HT1080 (cell line): ENCODE measurements around the gene MYCN. TPM values are rescaled to one million over a fixed set of nuclear protein-coding genes. Genes with fewer than 3 reads are reported as not detected.
"Not testable (repeated sequence)": the region's sequence is repeated elsewhere in the genome, so short reads cannot be mapped to it uniquely, and the experiment has no call there.

ENCODE experiments used
- DNase-seq: peaks from one replicate; pipeline ENCODE4 v3.0.0-alpha.2; 2015; ENCODE audit warnings: low read depth
- total RNA-seq: library from RNA; depleted of rRNA; stranded (reverse); fragments of >200 nt; shearing (Covaris generic); gene quantifications from 2 replicates; pipeline ENCODE4 v1.2.3, GENCODE V29; 2014

Gene MYCN
- total RNA-seq, 1 experiment from 2014 or later, result not detected

DNA sequence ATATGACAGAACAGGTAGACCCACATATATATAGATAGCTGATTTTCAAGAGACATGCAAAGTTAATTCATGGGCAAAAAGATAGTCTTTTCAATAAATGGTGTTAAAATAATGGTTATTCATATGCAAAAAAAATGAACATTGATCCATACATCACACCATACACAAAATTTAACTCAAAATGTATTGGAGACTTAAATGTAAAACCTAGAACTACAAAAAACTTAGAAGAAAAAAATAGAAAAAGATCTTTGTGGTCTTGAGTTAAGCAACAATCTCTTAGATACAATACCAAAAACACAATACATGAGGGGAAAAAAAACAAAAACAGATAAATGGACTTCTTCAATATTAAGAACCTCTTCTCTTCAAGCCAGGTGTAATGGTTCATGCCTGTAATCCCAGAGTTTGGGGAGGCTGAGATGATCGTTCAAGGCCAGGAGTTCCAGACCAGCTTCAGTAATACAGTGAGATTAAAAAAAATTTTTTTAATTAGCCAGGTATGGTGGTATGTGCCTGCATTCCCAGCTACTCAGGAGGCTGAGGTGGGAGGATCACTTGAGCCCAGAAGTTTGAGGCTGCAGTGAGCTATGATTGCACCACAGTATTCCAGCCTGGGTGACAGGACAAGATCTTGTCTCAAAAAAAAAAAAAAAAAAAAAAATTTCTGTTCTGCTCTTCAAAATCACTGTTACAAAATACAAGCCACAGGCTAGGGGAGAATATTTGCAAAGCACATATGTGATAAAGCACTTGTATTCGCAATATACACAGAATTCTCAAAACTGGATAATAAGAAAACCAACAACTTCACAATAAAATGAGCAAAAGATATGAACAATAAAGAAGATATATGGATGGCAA is 32.7 kb upstream of the MYCN start:
- DNase-seq, result no peak

DNA sequence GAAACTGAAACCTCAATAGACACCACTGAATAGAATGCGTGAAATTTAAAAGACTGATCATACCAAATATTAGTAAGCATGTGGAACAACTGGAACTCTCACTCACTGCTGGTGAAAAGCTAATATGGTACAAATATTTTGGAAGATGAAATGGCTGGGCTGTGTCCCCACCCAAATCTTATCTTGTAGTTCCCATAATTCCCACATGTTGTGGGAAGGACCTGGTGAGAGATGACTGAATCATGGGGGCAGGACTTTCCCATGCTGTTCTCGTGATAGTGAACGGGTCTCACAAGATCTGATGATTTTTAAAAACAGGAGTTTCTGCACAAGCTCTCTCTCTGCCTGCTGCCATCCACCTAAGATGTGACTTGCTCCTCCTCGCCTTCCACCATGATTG is 32.0 kb upstream of the MYCN start:
- no peak for DNase-seq

- no peak for DNase-seq
These were observed 31.2 kb upstream of the MYCN start for GRCh38 chr2:15909157-15909556.

DNA sequence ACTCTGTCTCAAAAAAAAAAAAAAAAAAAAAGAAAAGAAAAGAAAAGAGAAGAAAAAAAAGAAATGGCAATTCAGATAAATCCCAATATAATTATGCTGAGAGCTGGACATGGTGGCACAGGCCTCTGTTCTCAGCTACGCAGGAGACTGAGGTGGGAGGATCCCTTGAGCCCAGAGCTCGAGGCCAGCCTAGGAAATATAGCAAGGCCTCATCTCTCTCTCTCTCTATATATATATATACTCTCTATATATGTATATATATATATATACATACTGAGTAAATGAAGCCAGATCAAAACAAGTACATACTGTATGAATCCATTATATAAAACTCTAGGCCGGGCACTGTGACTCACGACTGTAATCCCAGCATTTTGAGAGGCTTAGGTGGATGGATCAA is 30.6 kb upstream of the MYCN start:
- no peak for DNase-seq

DNA sequence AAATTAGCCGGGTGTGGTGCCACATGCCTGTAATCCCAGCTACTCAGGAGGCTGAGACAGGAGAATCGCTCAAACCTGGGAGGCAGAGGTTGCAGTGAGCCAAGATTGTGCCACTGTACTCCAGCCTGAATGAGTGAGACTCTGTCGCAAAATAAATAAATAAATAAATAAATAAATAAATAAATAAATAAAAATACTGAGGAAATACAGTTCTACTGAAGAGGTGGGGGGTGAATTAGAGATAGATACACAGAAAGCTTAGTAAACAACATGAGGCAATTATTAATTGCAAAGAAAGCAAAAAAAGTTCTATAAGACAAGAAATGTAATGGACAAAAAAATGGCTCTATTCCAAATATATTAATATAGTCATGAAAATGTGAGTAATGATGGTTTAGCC is 29.1 kb upstream of the MYCN start:
- not testable (repeated sequence) for DNase-seq

DNA sequence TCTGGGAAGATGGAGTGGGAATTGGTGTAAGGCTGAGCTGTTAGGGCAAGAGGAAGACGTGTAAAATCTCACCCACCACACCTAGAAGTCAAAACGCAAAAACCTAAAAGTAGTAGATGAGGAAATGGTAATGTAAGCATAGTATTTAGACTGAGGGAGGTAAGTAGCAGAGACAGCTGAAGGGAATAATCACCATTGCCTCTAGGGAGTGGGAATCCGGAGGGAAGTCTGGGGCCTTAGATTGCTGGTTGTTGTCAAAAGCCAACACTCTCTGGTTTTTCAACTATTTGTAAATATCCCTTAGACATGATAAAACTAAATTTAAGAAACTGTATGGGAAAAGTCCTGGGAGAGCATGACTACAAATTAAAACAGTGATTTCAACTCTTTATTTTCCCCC is 28.7 kb upstream of the MYCN start:
- DNase-seq, result no peak

- DNase-seq, result peak; percentile 72
These were observed 28.1 kb upstream of the MYCN start for GRCh38 chr2:15912203-15912602.

DNA sequence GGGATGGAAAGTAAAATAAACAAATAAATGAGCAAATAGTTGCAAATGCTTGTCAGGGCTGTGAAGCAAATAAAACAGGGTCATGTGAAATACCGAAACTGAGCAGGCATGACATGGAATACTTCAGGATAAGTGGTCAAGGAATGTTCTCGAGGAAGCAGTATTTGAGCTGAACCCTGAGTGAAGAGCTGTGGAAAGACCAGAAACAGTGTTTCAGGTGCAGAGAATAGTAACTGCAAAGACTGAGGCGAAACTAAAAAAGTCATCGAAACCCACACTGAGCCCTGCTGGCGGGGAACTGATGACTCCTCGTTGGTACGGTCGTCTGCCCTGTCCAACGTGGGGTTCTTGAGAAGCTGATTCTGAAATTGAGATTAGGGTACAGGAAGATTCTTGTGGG is 27.2 kb upstream of the MYCN start:
- no peak for DNase-seq

GRCh38 chr2:15914596-15915385 is 25.6 kb upstream of the MYCN start:
- DNase-seq, result no peak

- peak; percentile 8 for DNase-seq
These were observed 24.8 kb upstream of the MYCN start for GRCh38 chr2:15915546-15915945.

DNA sequence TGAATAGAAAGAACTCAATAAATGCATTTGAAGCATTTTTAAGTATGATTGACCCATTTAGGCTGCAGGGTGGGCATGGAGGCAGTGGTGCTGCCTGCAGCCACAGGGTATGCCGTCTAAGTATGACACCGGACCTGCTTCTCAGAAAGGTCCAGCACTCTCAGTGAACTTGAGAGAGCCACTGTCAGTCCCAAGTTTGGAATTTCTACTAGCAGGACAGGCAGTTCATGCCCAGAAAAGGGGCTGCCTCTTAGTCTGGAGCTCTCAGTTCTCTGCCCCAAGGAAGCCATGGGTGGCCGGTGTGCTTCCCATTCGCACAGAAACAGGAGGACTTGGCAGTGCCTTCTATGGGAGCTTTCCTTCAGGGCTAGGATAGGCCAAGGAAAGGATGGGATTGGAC is 24.0 kb upstream of the MYCN start:
- no peak for DNase-seq

GRCh38 chr2:15918761-15919356 is 21.5 kb upstream of the MYCN start:
- no peak for DNase-seq

GRCh38 chr2:15919716-15920434 is 20.5 kb upstream of the MYCN start:
- DNase-seq, result no peak

DNA sequence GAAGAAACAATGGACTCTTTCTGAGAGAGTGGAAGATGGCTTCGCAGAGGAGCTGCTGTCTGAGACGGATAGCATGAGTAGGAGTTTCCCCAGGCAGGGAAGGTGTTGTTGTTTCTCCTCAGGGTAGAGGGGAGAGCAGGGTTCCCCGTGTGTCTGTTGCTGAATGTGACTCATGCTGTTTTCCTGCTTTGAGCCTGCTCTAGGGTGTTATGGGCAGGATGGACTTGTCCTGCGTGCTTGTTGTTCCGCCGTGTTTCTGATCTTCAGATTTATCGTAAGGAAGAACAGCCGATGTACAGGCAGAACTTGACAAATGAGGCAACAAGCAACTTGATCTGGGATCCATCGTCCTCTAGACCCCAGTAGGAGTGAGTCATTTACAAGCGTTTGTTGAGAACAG is 19.7 kb upstream of the MYCN start:
- DNase-seq, result no peak

- DNase-seq, result no peak
These were observed 16.8 kb upstream of the MYCN start for GRCh38 chr2:15923597-15923996.

- no peak for DNase-seq
These were observed 14.5 kb upstream of the MYCN start for GRCh38 chr2:15925819-15926218.

DNA sequence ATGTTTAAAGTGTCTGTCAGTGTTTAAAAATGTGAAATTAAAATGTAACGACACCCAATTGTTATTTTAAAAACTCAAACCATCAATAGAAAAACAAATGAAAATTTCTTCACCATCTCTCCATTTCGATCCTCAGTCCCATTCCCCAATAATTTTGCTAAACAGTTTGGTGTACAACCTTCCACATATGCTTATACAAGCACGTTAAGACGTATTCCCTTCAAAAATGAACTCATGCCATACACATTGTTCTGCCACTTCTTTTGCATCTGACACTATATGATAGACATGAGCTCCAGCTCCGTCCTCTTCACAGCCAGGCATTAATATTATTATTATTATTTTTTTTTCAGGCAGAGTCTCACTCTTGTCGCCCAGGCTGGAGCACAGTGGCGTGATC is 14.1 kb upstream of the MYCN start:
- DNase-seq, result no peak

GRCh38 chr2:15927551-15928218 is 12.7 kb upstream of the MYCN start:
- no peak for DNase-seq

- DNase-seq, result not testable (repeated sequence)
These were observed 11.3 kb upstream of the MYCN start for GRCh38 chr2:15929008-15929407.

DNA sequence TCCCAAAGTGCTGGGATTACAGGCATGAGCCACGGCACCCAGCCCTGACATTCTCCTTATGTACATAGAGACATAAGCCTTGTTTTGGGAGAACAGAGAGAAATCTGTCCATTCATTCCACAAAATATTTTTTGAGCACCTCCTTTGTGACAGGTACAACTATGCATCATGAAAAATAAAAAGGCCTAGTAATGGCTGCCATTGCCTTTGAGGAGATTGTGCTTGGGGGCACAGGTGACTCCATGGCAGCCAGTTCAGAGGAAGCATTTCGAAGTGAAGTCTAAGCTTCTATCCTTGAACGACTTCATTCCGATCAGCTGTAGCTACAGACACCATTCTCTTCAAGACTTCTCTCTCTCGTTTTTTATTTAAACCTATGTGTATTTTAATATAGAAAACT is 10.5 kb upstream of the MYCN start:
- DNase-seq, result no peak
